MCF 10A (cell line): ENCODE measurements around the gene SLC24A5. TPM values are rescaled to one million over a fixed set of nuclear protein-coding genes. Genes with fewer than 3 reads are reported as not detected.

Experiments used
- BruUV-seq: library from RNA; stranded (reverse); fragments of 400-500 nt; replicated peaks from 2 replicates; lab custom pipeline; 2021; lab: Mats Ljungman, UMichigan
- CTCF ChIA-PET: fragments of 300-600 bp; sonication (Branson Sonifier 250); formaldehyde crosslinking; extraction: SDS; loops from one replicate; lab custom pipeline; 2021; ENCODE audit warnings: antibody characterized with exemption, inconsistent platforms; lab: Yijun Ruan, JAX
- POLR2A ChIA-PET: fragments of 300-600, 350-650 bp; sonication (Branson Sonifier 250); formaldehyde crosslinking; extraction: SDS; loops from one replicate; lab custom pipeline; 2020; ENCODE audit warnings: antibody characterized with exemption, inconsistent platforms; lab: Yijun Ruan, JAX
- DNase-seq: peaks from one replicate; pipeline ENCODE4 v3.0.0-alpha.2; 2018; ENCODE audit not compliant: unreplicated experiment
- H3K27ac Mint-ChIP-seq: one replicate; pipeline ENCODE4 v1.8.0; 2022; ENCODE audit warnings: mild to moderate bottlenecking, low read depth, mixed read lengths; ENCODE audit not compliant: unreplicated experiment
- H3K27me3 Mint-ChIP-seq: one replicate; pipeline ENCODE4 v1.8.0; 2022; ENCODE audit warnings: mixed read lengths; ENCODE audit not compliant: insufficient read depth, unreplicated experiment
- H3K36me3 Mint-ChIP-seq: one replicate; pipeline ENCODE4 v1.8.0; 2022; ENCODE audit warnings: mild to moderate bottlenecking, moderate library complexity, mixed read lengths; ENCODE audit not compliant: insufficient read depth, unreplicated experiment
- H3K4me1 Mint-ChIP-seq: one replicate; pipeline ENCODE4 v1.8.0; 2022; ENCODE audit warnings: mixed read lengths; ENCODE audit not compliant: insufficient read depth, unreplicated experiment
- H3K4me3 Mint-ChIP-seq: one replicate; pipeline ENCODE4 v1.8.0; 2022; ENCODE audit warnings: mild to moderate bottlenecking, moderate library complexity, mixed read lengths; ENCODE audit not compliant: unreplicated experiment
- H3K9me3 Mint-ChIP-seq: one replicate; pipeline ENCODE4 v1.8.0; 2022; ENCODE audit warnings: mixed read lengths; ENCODE audit not compliant: unreplicated experiment
- intact Hi-C: fragments of 100-400 bp; cut with micrococcal nuclease; formaldehyde crosslinking; loops from 2 replicates; pipeline ENCODE4 v1.14.1; 2022
- total RNA-seq: library from RNA; stranded (reverse); gene quantifications from 2 replicates; pipeline ENCODE4 v1.2.3, GENCODE V29; 2022
- TF ChIP-seq, protein P1 (sequence below): fragments of 200-600 bp; IDR thresholded peaks from one replicate; pipeline ENCODE4 v1.8.0; 2022; ENCODE audit warnings: antibody characterized with exemption, mild to moderate bottlenecking; ENCODE audit not compliant: unreplicated experiment

The SLC24A5 gene
- total RNA-seq, 1 experiment from 2014 or later: not detected

DNA sequence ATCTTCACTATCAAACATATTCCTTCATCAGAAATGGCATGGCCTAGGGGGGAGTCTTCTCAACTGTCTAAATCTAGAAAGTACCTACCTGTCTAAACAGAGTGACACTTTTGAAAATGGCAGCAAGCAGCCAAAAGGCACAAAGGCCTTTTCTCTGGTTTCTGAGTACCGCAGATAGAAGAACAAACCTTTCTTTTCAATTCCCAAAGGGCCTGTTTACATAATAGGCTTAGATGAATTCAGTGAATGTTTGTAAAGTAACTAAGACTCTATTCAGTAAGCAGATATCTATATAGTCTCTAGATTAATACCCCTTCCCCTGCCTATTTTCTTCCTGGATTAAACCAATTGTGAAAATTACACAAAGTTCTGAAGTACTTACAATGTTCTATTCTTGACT is 50.2 kb downstream of the SLC24A5 start:
- Mint-ChIP-seq H3K27me3 (no peaks in the 10 kb centered on the region), H3K9me3 (no peaks in the 10 kb centered on the region), H3K36me3 (peaks cover 6% of the 10 kb centered on the region), H3K4me1 (no peaks in the 10 kb centered on the region), H3K4me3 (no peak overlapping the region), H3K27ac (no peak overlapping the region)
- ChIA-PET CTCF (no interaction called here), POLR2A (no interaction called here)
- intact Hi-C loops: no loop called here
- TF ChIP-seq, protein P1, sequence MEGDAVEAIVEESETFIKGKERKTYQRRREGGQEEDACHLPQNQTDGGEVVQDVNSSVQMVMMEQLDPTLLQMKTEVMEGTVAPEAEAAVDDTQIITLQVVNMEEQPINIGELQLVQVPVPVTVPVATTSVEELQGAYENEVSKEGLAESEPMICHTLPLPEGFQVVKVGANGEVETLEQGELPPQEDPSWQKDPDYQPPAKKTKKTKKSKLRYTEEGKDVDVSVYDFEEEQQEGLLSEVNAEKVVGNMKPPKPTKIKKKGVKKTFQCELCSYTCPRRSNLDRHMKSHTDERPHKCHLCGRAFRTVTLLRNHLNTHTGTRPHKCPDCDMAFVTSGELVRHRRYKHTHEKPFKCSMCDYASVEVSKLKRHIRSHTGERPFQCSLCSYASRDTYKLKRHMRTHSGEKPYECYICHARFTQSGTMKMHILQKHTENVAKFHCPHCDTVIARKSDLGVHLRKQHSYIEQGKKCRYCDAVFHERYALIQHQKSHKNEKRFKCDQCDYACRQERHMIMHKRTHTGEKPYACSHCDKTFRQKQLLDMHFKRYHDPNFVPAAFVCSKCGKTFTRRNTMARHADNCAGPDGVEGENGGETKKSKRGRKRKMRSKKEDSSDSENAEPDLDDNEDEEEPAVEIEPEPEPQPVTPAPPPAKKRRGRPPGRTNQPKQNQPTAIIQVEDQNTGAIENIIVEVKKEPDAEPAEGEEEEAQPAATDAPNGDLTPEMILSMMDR: no peak
- DNase-seq: no peak
- BruUV-seq: no TSS peak

DNA sequence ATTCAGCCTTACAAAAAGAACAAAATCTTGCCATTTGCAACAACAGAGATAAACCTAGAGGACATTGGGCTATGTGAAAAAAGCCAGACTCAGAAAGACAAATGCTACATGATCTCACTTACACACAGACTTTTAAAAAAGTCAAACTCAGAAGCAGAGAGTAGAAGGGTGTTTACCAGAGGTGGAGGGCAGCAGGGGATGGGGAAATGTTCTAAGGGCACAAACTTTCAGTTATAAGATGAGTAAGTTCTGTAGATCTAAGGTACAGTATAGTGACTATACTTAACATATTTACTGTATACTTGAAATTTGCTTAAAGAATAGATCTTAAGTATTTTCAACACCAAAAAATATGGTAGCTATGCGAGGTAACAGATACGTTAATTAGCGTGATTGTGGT is 54.3 kb downstream of the SLC24A5 start:
- CTCF ChIA-PET: no interaction called here

DNA sequence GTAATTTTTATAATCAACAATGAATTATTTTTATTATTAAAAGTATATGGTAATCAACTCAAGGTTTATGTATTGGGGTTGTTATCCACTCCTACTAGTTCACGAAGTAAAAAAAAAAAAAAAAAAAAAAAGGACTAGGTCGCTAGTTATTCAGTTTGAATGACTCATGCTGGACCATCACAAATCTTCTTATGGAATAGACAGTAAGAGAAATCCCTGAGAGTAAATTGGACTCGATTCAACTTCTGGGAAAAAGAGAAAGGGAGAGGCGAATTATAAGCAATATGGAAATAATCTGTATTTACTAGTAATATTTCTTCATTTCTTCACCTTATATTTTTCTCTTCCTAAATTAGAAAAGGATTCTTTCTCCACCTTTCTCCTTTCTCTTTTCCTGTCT is 55.3 kb downstream of the SLC24A5 start:
- Mint-ChIP-seq H3K27me3 (no peaks in the 10 kb centered on the region), H3K9me3 (no peaks in the 10 kb centered on the region), H3K36me3 (no peaks in the 10 kb centered on the region), H3K4me1 (peaks cover 7% of the 10 kb centered on the region), H3K4me3 (no peak overlapping the region), H3K27ac (no peak overlapping the region)
- ChIA-PET POLR2A (interaction anchor here (2.1 kb wide), 1 partner anchor 9 kb away, joined by 7 read pairs; no protein-coding TSS in a partner anchor), CTCF (no interaction called here)
- intact Hi-C loops: no loop called here
- TF ChIP-seq, protein P1: no peak
- no TSS peak for BruUV-seq
- peak; percentile 14 for DNase-seq

More for the DNA sequence above, 54.3 kb downstream of the SLC24A5 start:
- intact Hi-C loops: no loop called here
- POLR2A ChIA-PET: interaction anchor here (0.7 kb wide), 1 partner anchor 152 kb away, joined by 3 read pairs; no protein-coding TSS in a partner anchor
- DNase-seq: no peak
- TF ChIP-seq, protein P1: no peak
- no peak overlapping the region for H3K4me3 Mint-ChIP-seq
- no peaks in the 10 kb centered on the region for H3K9me3 Mint-ChIP-seq
- H3K36me3 Mint-ChIP-seq: no peaks in the 10 kb centered on the region
- H3K27ac Mint-ChIP-seq: no peak overlapping the region
- peaks cover 7% of the 10 kb centered on the region for H3K4me1 Mint-ChIP-seq
- H3K27me3 Mint-ChIP-seq: no peaks in the 10 kb centered on the region
- BruUV-seq: no TSS peak

DNA sequence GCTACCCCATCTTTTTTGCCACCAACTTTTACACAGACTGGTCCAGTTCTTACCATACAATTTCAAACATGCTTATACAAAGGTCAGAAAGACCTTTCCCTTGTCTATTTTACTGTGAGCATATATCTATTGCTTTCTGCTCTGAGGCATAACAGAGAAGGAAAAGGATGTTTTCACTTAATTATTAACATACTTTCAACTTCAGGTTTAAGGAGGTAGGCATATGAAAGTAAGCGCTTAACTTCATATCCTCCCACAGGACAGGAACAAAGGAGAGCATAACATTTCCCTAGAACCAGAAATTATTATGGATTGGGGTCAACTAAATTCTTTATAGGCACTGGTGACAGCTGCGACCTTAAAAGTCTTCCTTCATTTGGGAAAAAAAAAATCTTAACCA is 56.2 kb downstream of the SLC24A5 start:
- Mint-ChIP-seq H3K36me3 (no peaks in the 10 kb centered on the region), H3K4me3 (peak overlapping the region; percentile 85), H3K27me3 (no peaks in the 10 kb centered on the region), H3K4me1 (peaks cover 7% of the 10 kb centered on the region), H3K9me3 (no peaks in the 10 kb centered on the region), H3K27ac (no peak overlapping the region)
- CTCF ChIA-PET: interaction anchor here (0.6 to 0.7 kb wide), 3 partner anchors 200 to 779 kb away, joined by 3 to 8 read pairs (median 3); no protein-coding TSS in a partner anchor
- DNase-seq: no peak
- intact Hi-C loops: no loop called here
- BruUV-seq: TSS peak; percentile 62
- POLR2A ChIA-PET: interaction anchor here (0.7 to 2.1 kb wide), 3 partner anchors 9 to 460 kb away, joined by 3 to 7 read pairs (median 3); partner anchors contain the start of gene SEMA6D
- TF ChIP-seq, protein P1: no peak
